Activated CD4-positive, alpha-beta T cell treated with anti-CD3 and anti-CD28 coated beads, Interleukin-2, amount 50 U/mL, for 1 hour (primary cell): ENCODE measurements around the gene FHIP2A.
"Not testable (repeated sequence)": the region's sequence is repeated elsewhere in the genome, so short reads cannot be mapped to it uniquely, and the experiment has no call there.

Experiments
- DNase-seq: peaks from one replicate; pipeline ENCODE4 v3.0.0-alpha.2; 2020

Gene FHIP2A

DNA sequence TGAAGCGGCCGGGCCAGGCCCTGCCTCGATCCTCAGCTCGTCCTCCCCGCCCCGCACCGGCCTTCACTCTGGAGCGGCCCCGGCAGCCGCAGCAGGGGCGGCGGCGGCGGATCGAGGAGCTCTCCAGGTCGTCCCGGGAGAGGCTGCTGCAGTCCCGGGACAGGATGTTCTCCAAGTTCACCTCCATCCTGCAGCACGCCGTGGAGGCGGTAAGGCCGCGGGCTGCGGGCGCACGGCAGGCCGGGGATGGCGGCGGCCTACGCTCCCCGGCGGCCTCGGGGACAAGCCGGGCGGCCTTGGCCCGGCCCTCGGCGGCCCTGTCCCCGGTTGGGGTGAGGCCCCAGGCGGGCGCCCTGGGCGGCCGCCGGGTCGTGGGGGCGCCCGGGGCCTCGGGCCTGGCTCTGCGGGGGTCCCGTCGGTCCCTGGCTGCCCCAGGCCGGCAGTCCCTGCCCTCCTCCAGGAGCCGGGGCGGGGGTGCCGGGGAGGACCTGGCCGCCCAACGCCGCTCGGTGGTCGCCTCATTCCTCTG, 399 bp downstream of the FHIP2A start:
- DNase-seq: no peak

DNA sequence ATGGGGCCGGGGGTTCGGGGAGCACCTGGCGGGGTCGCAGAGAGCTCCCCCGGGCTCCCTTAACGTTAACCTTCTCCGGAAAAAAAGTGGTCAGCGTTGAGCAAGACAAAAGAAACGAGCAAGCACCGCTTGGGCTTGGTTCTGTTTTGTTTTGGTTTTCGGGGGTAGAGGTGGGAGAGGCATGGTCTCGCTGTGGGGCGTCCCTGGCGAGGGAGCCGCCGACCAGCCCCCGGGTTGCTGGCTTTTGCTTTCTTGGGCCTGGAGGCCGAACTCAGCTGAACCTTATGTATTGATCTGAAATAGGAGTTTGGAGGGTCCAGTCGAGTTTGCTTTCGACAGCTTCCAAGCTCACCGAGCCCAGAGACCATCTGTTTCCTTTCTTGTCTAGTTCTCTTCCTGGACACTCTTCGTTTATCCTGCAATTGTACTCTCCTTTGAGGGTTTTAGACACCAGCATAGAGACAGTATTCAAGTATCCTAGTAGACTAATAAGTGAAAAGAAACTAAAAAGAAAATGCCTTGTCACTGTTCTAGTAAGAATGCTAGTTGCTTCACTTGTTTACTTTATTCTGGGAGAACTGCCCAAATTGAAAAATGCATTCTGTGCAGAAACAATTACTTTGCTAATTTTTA, 980 bp downstream of the FHIP2A start:
- peak; percentile 12 for DNase-seq

DNA sequence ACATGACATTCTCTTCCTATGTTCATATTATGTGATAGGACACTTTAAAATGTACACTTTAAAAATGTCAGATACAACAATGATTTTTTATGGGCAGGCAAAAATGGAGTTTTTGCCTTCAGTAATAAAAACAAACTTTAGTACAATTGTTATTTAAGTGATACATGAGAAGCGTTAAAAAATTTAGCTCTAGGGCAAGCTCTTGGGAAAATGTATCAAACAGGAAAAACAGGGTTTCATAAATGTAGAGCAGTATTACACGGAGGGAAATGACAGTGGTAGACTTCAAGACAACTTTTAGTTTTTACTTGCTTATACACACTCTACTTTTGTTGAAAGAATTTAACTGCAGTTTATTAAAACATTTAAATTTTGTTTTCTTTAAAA, 1.5 kb downstream of the FHIP2A start:
- no peak for DNase-seq

DNA sequence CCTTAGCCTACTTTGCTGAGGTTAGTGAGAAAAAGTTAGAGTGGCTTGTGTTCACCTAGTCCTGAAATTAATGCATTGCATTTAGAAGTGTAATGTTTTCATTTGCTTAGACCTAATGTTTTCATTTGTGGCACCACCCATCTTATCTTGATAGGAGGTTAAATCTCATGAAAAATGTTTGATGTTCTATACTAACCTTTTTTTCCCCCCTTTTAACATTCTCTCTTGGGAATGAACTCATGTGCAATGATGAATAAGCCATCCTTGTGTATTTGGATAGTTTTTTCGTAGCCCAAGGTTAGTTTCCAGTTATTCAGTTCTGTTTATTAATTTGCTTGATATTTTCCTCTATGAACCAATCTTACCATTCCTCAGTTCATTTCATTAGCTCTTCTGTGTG, 2.8 kb downstream of the FHIP2A start:
- no peak for DNase-seq

DNA sequence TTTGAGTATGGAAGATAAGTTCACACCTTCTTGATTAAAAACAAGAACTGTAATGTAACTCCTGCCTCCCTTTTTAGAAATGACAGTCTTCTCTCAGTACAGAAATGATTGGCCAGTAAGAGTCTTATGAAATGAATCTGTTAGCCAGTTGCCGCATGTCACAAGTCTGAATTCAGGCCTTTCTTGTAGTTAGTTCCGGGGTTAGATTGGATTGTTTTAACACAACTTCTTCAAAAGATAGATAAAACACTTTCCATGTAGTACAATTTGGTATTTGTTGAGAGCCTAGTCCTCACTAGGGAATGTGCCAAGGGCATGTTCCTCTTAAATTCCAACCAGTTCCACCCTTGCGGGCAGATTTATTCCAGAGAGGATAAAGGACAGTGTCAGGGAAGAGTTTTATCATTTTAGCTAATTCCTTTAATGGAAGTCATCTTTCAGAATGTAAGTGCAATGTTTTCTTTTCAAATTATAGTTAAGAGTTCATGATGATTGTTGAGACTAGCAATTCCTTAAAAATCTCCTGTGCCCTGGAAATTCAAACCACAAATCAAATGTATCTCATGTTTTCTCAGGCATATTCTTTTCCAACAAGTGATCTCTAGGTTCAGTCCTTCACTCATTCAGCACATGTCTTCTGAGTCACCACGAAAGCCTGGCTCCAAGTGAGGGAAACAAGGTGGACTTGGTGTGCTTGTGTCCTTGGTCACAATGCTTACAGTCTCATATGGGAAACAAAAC, 4.1 kb downstream of the FHIP2A start:
- DNase-seq: no peak

DNA sequence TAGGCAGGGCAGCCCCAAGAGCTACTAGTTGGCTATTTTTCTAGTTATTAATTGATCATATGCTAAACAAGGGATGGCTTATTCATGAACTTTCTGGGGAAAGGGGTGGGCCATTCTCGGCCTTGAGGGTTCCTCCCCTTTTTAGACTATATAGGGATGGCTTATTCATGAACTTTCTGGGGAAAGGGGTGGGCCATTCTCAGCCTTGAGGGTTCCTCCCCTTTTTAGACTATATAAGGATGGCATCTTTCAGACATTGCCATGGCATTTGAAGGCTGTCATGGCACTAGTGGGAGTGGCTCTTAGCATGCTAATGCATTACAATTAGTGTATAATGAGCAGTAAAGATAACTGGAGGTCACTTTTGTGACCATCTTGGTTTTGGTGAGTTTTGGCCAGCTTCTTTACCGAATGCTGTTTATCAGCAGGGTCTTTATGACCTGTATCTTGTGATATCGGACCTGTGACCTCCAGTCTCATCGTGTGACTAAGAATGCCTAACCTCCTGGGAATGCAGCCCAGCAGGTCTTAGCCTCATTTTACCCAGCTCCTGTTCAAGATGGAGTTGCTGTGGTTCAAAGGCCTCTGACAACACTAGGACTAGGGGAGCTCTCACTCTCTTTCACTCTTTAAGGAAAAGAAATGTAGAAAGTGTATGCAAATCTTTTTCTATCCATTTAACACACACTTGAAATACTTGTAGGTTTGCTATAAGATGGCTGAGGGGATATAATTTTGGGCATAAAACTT, 7.8 kb downstream of the FHIP2A start:
- DNase-seq: no peak

DNA sequence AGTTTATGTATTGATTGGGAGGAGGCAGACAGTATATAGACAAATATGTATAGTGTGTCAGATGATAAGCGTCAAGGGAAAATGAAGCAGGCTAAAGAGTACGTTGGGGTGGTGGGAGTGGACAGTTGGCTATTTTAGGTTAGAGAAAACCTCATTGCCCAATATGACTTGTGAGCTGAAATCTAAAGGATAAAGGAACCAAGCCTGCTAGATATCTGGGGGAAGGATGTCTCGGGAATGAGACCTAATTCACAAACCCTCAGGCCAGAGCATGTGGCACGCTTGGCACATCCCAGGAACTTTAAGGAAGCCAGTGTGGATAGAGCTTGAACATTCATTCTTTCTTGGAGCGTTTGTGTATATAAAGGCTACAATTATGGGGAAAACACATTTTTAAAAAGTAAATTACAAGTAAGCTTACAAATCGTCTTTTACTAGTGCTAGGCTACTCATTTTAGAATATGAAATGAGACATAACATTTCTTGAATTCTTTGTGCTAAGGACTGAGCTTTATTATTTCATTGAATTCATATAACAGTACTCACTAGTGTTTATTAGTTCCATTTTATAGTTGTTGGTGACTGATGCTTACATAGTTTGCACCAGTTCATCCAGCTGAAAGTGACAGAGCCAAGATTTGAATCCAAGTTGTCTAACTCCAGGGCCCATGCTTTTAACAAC, 9.7 kb downstream of the FHIP2A start:
- no peak for DNase-seq

DNA sequence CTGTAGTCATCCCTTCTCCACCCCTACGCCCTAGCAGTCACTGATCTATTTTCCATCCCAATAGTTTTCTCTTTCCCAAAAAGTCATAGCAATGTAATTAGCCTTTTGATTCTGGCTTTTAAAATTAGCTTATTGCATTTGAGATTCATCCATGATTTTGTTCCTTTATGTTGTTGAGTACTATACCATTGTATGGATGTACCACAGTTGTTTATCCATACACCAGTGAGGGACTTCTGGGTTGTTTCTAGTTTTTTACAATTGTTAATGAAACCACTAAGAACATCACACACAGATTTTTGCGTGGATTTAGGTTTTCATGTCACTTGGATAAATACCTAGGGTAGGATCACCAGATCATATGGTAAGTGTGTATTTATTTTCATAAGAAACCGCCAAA, 16.1 kb downstream of the FHIP2A start:
- no peak for DNase-seq

DNA sequence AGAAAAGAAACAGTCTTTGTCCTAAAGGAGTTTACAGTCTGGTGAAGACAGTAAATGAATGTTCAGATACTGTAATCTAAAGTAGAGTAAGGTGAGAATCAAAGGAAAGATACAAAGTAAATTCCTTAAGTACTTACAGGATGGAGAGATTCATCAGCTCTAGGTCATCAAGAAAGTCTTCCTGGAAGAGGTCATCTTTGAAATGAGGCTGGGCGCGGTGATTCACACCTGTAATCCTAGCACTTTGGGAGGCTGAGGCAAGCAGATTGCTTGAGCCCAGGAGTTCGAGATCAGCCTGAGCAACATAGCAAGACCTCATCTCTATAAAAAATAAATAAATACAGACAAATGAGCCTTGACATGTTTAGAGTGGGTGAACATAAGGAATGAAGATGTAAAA, 18.3 kb downstream of the FHIP2A start:
- no peak for DNase-seq

DNA sequence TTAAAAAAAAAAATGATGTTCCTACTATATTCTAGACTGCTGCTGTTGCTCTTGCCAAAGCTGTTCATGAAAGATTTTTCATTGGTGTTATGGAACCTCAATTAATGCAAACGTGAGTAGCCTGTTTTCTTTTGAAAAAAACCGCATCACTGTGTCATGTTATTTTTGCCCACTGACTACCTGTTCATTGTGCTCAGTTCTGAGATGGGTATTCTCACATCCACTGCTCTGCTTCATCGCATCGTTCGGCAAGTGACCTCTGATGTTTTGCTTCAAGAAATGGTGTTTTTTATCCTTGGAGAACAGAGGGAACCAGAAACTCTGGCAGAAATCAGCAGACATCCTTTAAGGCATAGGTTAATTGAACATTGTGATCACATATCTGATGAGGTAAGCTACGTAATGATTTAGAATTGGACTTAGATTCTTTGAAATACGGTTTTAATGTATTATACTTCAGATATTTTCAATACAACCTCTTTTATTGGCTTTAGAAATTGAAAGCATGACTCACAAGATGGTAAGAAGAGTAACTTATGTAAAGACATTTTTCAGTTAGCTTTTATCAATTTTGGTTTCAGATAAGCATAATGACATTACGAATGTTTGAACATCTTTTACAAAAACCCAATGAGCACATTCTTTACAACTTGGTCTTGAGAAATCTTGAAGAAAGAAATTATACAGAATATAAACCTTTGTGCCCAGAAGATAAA, 24.6 kb downstream of the FHIP2A start:
- DNase-seq: no peak

DNA sequence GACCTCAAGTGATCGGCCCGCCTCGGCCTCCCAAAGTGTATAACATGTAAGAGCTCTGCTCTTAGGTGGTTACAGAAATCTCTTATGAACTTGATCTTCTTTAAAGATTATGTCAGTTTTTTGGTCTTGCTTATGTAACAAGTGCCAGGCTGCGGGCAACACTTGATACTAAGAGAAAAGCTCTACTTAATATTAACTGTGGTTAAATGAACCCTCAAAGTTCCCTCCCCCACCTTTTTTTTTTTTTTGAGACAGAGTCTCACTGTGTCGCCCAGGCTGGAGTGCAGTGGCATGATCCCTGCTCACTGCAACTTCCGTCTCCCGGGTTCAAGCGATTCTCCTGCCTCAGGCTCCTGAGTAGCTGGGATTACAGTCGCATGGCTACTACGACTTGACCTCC, 25.9 kb downstream of the FHIP2A start:
- DNase-seq: not testable (repeated sequence)

DNA sequence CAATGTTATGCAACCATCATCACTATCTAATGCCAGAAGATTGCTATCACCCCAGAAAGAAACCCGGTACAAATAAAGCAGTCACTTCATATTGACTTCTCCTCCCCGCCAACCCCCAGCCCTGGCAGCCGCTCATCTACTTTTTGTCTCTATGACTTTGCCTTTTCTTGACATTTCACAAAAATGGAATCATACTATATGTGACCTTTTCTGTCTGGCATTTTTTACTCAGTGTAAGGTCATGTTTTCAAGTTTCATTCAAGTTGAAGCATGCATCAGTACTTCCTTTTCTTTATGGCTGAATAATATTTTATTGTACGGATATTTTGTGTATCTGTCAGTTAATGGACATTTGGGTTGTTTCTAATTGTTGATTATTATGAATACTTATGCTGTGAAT, 28.1 kb downstream of the FHIP2A start:
- DNase-seq: no peak

DNA sequence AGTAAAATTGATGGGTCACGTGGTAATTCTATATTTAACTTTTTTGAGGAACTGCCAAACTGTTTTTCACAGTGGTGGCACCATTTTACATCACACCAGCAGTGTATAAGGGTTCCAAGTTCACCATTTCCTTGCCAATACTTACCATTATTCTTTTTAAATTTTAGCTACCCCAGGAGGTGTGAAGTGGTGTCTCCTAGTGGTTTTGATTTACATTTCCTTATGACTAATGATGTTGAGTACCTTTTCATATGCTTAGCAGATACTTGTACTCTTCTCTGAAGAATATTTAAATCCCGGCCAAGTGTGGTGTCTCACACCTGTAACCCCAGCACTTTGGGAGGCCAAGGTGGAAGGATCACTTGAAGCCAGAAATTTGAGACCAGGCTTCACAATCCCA, 28.5 kb downstream of the FHIP2A start:
- DNase-seq: no peak

DNA sequence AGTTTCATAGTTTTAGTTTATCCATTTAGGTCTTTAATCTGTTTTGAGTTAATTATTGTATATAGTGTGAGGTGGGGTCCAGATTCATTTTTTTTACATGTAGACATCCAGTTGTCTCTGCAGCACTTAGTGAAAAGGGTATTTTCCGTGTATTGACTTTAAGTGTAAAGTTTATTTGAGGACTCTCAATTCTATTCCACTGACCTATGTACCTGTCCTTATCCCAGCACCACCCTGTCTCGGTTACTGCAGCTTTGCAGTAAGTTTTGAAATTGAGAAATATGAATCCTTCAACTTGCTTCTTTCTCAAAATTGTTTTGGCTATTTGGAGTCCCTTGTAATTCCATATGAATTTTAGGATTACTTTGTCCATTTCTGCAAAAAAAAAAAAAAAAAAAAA, 29.8 kb downstream of the FHIP2A start:
- no peak for DNase-seq

DNA sequence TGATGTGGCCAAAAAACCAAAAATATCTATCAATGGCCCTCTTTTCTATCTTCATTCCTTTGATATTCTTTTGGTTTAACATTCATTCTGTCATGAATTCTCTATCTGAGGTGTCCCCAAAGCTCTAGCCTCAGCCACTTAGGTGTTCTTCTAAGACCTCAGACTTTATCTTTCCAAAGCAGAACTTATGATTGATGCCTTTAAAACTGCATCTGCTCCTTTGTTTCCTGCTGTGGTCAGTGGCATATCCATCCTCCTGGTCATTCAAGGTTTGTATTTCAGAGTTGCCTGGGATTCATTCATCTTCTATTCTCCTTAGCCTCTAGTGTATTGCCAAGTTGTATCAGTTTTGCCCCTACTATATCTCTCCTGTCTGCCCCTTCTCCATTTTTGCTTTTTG, 30.6 kb downstream of the FHIP2A start:
- DNase-seq: no peak

DNA sequence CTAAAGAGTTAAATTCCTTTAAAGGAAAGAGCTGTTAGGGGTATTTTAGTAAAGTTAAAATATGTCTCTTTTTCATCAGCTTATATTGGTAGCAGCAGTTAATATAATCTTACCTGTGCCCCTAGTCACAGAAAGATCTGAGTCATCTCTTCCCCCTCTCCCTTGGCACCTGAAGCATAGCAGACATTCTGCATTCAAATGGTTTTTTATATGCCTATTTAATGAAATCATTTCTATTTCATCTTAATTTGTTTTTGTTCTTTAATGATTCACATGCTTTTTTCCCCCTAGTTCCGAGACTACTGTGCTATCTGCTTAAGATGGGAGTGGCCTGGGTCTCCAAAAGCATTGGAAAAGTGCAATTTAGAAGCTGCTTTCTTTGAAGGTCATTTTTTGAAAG, 33.3 kb downstream of the FHIP2A start:
- DNase-seq: no peak

DNA sequence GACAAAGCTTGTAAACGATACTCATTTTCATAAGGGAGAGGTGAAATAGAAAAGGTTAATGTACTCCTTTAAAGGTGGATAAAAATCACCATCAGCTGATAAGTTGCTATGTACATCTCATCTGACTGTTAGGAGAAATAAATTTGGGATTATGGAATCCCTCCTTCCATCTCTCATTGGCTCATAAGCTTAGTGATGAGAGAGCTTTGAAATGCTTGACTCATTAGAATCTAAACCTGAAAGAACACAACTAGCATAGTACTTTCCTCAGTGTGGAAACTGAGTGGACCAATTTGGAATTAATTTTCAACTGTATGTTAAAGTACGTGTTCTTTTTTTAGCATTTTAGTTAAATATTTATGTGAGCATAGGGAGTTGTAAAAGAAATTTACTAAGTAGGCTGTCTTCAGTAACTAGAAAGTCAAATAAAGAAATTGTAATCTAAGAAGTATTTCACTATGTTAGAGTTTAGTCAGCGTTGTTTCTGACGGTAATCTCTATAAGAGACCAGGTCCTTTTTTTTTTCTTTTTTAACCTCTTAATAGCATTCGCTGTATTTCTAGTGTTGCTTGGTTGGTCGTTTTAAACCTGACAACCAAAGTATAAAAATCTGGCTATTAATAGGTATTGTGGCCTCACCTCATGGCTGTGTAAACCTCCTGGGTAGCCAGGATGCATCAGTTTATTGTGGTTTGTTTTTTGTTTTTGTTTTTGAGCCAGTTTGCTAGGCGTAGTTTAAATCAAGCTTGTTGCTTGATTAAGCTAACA, 34.4 kb downstream of the FHIP2A start:
- DNase-seq: no peak

DNA sequence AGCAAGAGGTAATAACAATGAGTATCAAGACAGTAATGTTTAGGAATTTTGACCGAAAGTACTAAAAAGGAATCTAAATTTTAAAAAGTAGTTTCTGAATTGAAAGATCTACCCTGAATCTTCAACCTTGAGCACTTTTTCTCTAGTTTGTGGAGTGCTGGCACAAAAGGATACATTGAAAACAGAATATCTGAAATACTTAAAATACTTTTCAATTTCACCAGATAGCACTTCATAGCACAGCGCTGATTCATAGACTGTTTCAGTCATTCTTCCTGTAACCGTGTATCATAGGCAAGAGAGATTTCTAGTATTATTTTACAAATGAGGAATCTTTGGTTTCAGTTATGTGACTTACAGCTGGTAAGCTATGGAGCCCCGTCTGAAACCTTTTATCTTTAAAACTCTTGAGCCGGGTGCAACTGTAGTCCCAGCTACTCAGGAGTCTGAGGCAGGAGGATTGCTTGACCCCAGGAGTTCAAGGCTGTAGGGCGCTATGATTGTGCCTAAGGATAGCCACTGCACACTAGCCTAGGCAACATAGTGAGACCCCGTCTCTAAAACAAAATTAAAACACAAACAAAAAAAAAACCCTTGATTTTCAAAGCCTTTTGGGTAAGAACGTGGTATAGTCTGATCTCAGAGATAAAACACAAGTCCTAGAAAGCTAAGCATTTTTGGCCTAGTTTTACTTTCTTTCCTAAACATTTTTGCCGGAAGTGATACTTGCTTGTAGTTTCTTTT, 35.1 kb downstream of the FHIP2A start:
- no peak for DNase-seq

DNA sequence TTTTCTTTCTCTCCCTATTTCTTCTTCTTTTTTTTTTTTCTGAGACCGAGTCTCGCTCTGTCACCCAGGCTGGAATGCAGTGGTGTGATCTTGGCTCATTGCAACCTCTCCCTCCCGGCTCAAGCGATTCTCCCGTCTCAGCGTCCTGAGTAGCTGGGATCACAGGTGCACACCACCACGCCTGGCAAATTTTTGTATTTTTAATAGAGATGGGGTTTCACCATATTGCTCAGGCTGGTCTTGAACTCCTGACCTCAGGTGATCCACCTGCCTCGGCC, 35.6 kb downstream of the FHIP2A start:
- DNase-seq: not testable (repeated sequence)

DNA sequence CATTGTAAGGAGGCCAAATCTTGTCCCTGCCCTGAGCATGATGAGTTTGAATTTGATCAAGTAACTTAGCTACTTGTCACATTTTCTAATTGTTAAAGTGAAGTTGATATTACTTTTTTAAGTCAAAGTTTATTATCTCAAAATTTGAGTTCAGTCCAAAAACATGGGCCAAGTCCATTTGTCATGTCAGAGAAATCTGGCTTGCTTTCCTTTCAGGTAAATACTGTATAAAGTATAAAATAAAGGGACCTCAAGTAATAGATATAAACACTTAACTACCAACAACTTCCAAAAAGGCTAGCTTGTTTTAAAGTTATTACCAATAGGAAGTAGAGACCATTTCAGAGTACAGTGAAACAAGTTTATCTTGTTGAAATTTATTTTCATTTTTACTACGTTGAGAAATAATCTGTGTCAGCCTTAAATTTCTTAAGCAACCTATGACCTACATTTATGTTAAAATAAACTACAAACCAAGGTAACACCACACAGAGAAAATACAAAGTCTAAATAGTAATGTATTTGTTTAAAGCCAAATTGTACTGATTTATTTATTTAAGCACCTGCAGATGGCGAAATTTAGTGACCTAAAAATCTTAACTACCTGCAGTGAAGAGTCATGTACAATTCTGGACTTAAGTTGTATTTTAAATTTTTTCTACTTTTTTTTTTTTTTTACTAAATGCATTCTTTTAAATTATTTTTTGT, 36.5 kb downstream of the FHIP2A start:
- DNase-seq: no peak

DNA sequence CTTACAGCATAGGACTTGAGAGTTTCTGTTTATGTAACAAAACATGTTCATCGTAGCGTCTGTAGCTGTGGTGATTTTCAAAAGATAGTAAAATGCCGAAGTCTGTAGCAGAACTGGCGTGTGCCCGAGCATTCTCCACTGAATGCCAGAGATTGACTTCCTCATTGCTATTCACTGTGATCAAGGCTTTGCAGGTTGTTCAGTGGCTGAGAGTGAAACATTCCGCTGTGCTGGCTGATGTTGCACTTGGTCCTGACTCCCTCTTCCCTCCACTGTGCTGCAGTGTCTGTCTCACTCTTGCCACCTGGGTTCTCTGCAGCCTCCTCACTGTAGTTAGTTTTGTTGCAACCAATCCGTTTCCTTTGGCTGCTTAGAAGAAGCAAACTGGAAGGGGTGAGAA, 37.6 kb downstream of the FHIP2A start:
- DNase-seq: no peak
